Adrenal gland (tissue), 12 donors: ENCODE measurements around the gene C1orf226. TPM values are rescaled to one million over a fixed set of nuclear protein-coding genes. Genes with fewer than 3 reads are reported as not detected.

ENCODE experiments used
- DNase-seq, 7 donors: peaks; one replicate each; pipeline ENCODE4 v3.0.0-alpha.2; 2019 to 2020
- H3K27ac ChIP-seq, 5 donors: fragments of 200-600 bp; sonication (generic) in 4 of 5; 1 replicate in 3 of 5; 2 replicates in 2 of 5; pipeline versions ENCODE4 v1.5.1 to v1.8.0; 2016 to 2020; ENCODE audit warnings: mild to moderate bottlenecking in 1 of 5
- H3K27me3 ChIP-seq: fragments of 200-600 bp; 2 replicates; pipeline ENCODE4 v1.8.0; 2021
- H3K36me3 ChIP-seq, 2 donors: fragments of 200-600 bp; replicated peaks in 1 of 2; 1 replicate in 1 of 2; 2 replicates in 1 of 2; pipeline versions ENCODE4 v1.5.1 to v1.8.0; 2018 to 2022
- H3K4me1 ChIP-seq, 2 donors: fragments of 200-600 bp; replicated peaks in 1 of 2; 1 replicate in 1 of 2; 2 replicates in 1 of 2; pipeline versions ENCODE4 v1.5.1 to v1.8.0; 2018 to 2021
- H3K4me3 ChIP-seq, 4 donors: fragments of 200-600 bp; sonication (generic) in 3 of 4; one replicate each; pipeline ENCODE4 v1.5.1; 2016 to 2018
- H3K9me3 ChIP-seq, 3 donors: fragments of 200-600 bp; sonication (generic) in 1 of 3; replicated peaks in 1 of 3; 1 replicate in 2 of 3; 2 replicates in 1 of 3; pipeline versions ENCODE4 v1.5.1 to v1.8.0; 2016 to 2021
- CTCF ChIP-seq, 6 experiments: fragments of 450-650 bp in 4 of 6; fragments of 200-600 bp in 2 of 6; sonication (generic) in 1 of 6; IDR thresholded peaks; 1 replicate in 5 of 6; 2 replicates in 1 of 6; pipeline versions ENCODE4 v1.5.1 to v1.8.0; 2016 to 2021; ENCODE audit warnings: antibody characterized with exemption in 6 of 6, mild to moderate bottlenecking in 2 of 6, moderate library complexity in 1 of 6
- POLR2A ChIP-seq, 2 donors: fragments of 450-650 bp; IDR thresholded peaks; one replicate each; pipeline ENCODE4 v1.6.1; 2017; ENCODE audit warnings: antibody characterized with exemption in 2 of 2, mild to moderate bottlenecking in 2 of 2, moderate library complexity in 1 of 2
- WGBS, 4 donors: extraction: QIAGEN DNeasy Blood & Tissue Kit in 2 of 4; methylation state at CpG; one replicate each; pipeline versions ENCODE4 v1.1.5 to v1.1.7; 2013 to 2017; 5-methylcytosine and 5-hydroxymethylcytosine counted together
- intact Hi-C, 2 donors: fragments of 100-400 bp; cut with DNase I; formaldehyde crosslinking; loops; one replicate each; pipeline versions ENCODE4 v1.14.1 to v1.15.0; 2022 to 2023
- polyA plus RNA-seq, 3 donors: library from polyadenylated mRNA; stranded (reverse); fragments of 200-250 nt in 2 of 3; fragments of 350-450 nt in 1 of 3; fragmentation: Illumina TruSeq in 1 of 3; extraction: RNeasy Lipid Tissue Mini Kit (QIAGEN cat#74804) in 1 of 3; gene quantifications; one replicate each; pipeline ENCODE4 v1.2.3, GENCODE V29; 2013 to 2014
- total RNA-seq, 9 donors: library from RNA; depleted of rRNA in 4 of 9; stranded (reverse); fragments of >200 nt in 4 of 9; fragments of 120-200 nt in 1 of 9; fragmentation: NEBNext Ultra II Directional in 1 of 9; extraction: Animal tissue kit (Norgen Biotek cat#: 25700) in 1 of 9; gene quantifications; one replicate each; pipeline versions ENCODE4 v1.1.0 to v1.2.4, GENCODE V29; 2013 to 2023
- donor health status: healthy with polysubstance abuse.
- donor health status: Bipolar disorder and iron deficiency.
- donor health status: DM: yes; HTN: yes; CAD: no.
- donor health status: DM: no; HTN: no; CAD: no.
- donor health status: DM: no; HTN: no; CAD: no.
- donor health status: DM: yes; HTN: yes; CAD: no.

C1orf226 gene
- total and polyA plus RNA-seq, 12 donors = 0.95 to 48.0 (median 6.8) TPM

- WGBS, 4 donors = 89 to 94% (median 93%) methylated on average over 1 of the region's 1 CpG
- intact Hi-C loops = no loop called here
Measured at GRCh38 chr1:162364498-162364897, 17.0 kb upstream of the C1orf226 start.

GRCh38 chr1:162365284-162366020, 16.1 kb upstream of the C1orf226 start:
- Histone ChIP-seq H3K4me3 (no peak overlapping the region), H3K36me3 (no peaks in the 10 kb centered on the region), H3K27me3 (no peaks in the 10 kb centered on the region), H3K4me1 (no peaks in the 10 kb centered on the region), H3K9me3 (no peaks in the 10 kb centered on the region), H3K27ac (no peak overlapping the region)
- intact Hi-C loops = no loop called here
- TF ChIP-seq CTCF (IDR thresholded peaks at IDR 0.05) (no peak), POLR2A (IDR thresholded peaks at IDR 0.05) (no peak)
- 90 to 97% (median 94%) methylated on average over 9 to 10 of the region's 10 CpGs for WGBS, 4 donors
- DNase-seq = no peak

More at GRCh38 chr1:162364498-162364897, 17.0 kb upstream of the C1orf226 start:
- no peaks in the 10 kb centered on the region for H3K36me3 ChIP-seq
- TF ChIP-seq POLR2A (IDR thresholded peaks at IDR 0.05) (no peak), CTCF (IDR thresholded peaks at IDR 0.05) (no peak)
- H3K27me3 ChIP-seq = no peaks in the 10 kb centered on the region
- no peak for DNase-seq
- no peaks in the 10 kb centered on the region for H3K4me1 ChIP-seq
- H3K27ac ChIP-seq = no peak overlapping the region
- no peaks in the 10 kb centered on the region for H3K9me3 ChIP-seq
- no peak overlapping the region for H3K4me3 ChIP-seq

- no peak overlapping the region for H3K4me3 ChIP-seq
- intact Hi-C loops = no loop called here
- WGBS, 4 donors = 53 to 67% (median 66%) methylated on average over 4 of the region's 4 CpGs
Measured at GRCh38 chr1:162366149-162366548, 15.4 kb upstream of the C1orf226 start.

GRCh38 chr1:162366671-162367070, 14.9 kb upstream of the C1orf226 start:
- WGBS, 4 donors = 85 to 91% (median 89%) methylated on average over 9 of the region's 9 CpGs
- H3K4me3 ChIP-seq = no peak overlapping the region

More at GRCh38 chr1:162366149-162366548, 15.4 kb upstream of the C1orf226 start:
- H3K4me1 ChIP-seq = no peaks in the 10 kb centered on the region
- TF ChIP-seq POLR2A (IDR thresholded peaks at IDR 0.05) = no peak
- no peak for TF ChIP-seq CTCF (IDR thresholded peaks at IDR 0.05)
- H3K36me3 ChIP-seq = no peaks in the 10 kb centered on the region
- DNase-seq = no peak
- no peaks in the 10 kb centered on the region for H3K27me3 ChIP-seq
- no peaks in the 10 kb centered on the region for H3K9me3 ChIP-seq
- no peak overlapping the region for H3K27ac ChIP-seq

More at GRCh38 chr1:162366671-162367070, 14.9 kb upstream of the C1orf226 start:
- Histone ChIP-seq H3K36me3 (no peaks in the 10 kb centered on the region), H3K27ac (no peak overlapping the region), H3K4me1 (no peaks in the 10 kb centered on the region), H3K9me3 (no peaks in the 10 kb centered on the region), H3K27me3 (no peaks in the 10 kb centered on the region)
- no peak for TF ChIP-seq POLR2A (IDR thresholded peaks at IDR 0.05)
- no peak for TF ChIP-seq CTCF (IDR thresholded peaks at IDR 0.05)
- intact Hi-C loops = no loop called here
- no peak for DNase-seq
